Skeletal muscle satellite cell (primary cell): Measurements from ENCODE around the gene PPP1R14B.
A peak's percentile ranks its signal among the peaks of the same experiment; 100 is the strongest.

ENCODE experiments used
- H3K27me3 ChIP-seq: 2 replicates; pipeline ENCODE4 v1.7.0; 2013; ENCODE audit warnings: low read length; ENCODE audit not compliant: control insufficient read depth, insufficient read depth
- H3K36me3 ChIP-seq: 2 replicates; pipeline ENCODE4 v1.7.0; 2013; ENCODE audit warnings: mild to moderate bottlenecking, control low read depth, low read length; ENCODE audit not compliant: insufficient read depth
- H3K4me1 ChIP-seq: 2 replicates; pipeline ENCODE4 v1.7.0; 2013; ENCODE audit warnings: low read length; ENCODE audit not compliant: control insufficient read depth, insufficient read depth
- H3K4me2 ChIP-seq: 2 replicates; pipeline ENCODE4 v1.7.0; 2013; ENCODE audit warnings: mild to moderate bottlenecking, low read length
- H3K4me3 ChIP-seq: 2 replicates; pipeline ENCODE4 v1.7.0; 2013; ENCODE audit warnings: low read length
- H3K9ac ChIP-seq: 2 replicates; pipeline ENCODE4 v1.7.0; 2013; ENCODE audit warnings: mild to moderate bottlenecking, low read depth, low read length, moderate library complexity
- H3K9me3 ChIP-seq: replicated peaks from 2 replicates; pipeline ENCODE4 v1.7.0; 2013; ENCODE audit warnings: mild to moderate bottlenecking, control low read depth, low read length

PPP1R14B gene

GRCh38 chr11:64238999-64239398 is 7.7 kb downstream of the PPP1R14B start:
- Histone ChIP-seq H3K4me2 (no peak overlapping the region), H3K36me3 (peaks cover 22% of the 10 kb centered on the region), H3K27me3 (no peaks in the 10 kb centered on the region), H3K9ac (no peak overlapping the region), H3K9me3 (no peaks in the 10 kb centered on the region), H3K4me3 (no peak overlapping the region), H3K4me1 (peaks cover 38% of the 10 kb centered on the region)

GRCh38 chr11:64238076-64238475 is 8.7 kb downstream of the PPP1R14B start:
- no peak overlapping the region for H3K4me2 ChIP-seq
- H3K4me3 ChIP-seq: no peak overlapping the region
- peaks cover 35% of the 10 kb centered on the region for H3K4me1 ChIP-seq
- peaks cover 15% of the 10 kb centered on the region for H3K36me3 ChIP-seq
- H3K27me3 ChIP-seq: no peaks in the 10 kb centered on the region
- H3K9me3 ChIP-seq: no peaks in the 10 kb centered on the region
- no peak overlapping the region for H3K9ac ChIP-seq

GRCh38 chr11:64237484-64237951 is 9.2 kb downstream of the PPP1R14B start:
- no peak overlapping the region for H3K4me2 ChIP-seq
- H3K4me3 ChIP-seq: no peak overlapping the region
- H3K4me1 ChIP-seq: peaks cover 29% of the 10 kb centered on the region
- no peaks in the 10 kb centered on the region for H3K9me3 ChIP-seq
- no peak overlapping the region for H3K9ac ChIP-seq
- no peaks in the 10 kb centered on the region for H3K27me3 ChIP-seq
- peaks cover 13% of the 10 kb centered on the region for H3K36me3 ChIP-seq

- H3K9me3 ChIP-seq: no peaks in the 10 kb centered on the region
- peaks cover 28% of the 10 kb centered on the region for H3K4me1 ChIP-seq
- peaks cover 13% of the 10 kb centered on the region for H3K36me3 ChIP-seq
- H3K27me3 ChIP-seq: no peaks in the 10 kb centered on the region
- H3K4me3 ChIP-seq: peak overlapping the region; percentile 85
- H3K9ac ChIP-seq: peak overlapping the region; percentile 62
- H3K4me2 ChIP-seq: peak overlapping the region; percentile 95
Measured at GRCh38 chr11:64235437-64236161, 11.1 kb downstream of the PPP1R14B start.

GRCh38 chr11:64234647-64235379 is 11.9 kb downstream of the PPP1R14B start:
- H3K27me3 ChIP-seq: no peaks in the 10 kb centered on the region
- peak overlapping the region; percentile 62 for H3K9ac ChIP-seq
- peak overlapping the region; percentile 95 for H3K4me2 ChIP-seq
- peaks cover 26% of the 10 kb centered on the region for H3K4me1 ChIP-seq
- peaks cover 13% of the 10 kb centered on the region for H3K36me3 ChIP-seq
- no peaks in the 10 kb centered on the region for H3K9me3 ChIP-seq
- H3K4me3 ChIP-seq: peak overlapping the region; percentile 85

GRCh38 chr11:64233913-64234586 is 12.7 kb downstream of the PPP1R14B start, which contains the start of gene VEGFB:
Gene VEGFB, plus strand, starts transcription at chr11:64234584. Its CDS starts 250 bp downstream, at chr11:64234834.
- Histone ChIP-seq H3K36me3 (peaks cover 15% of the 10 kb centered on the region), H3K27me3 (no peaks in the 10 kb centered on the region), H3K9ac (peak within 1 kb of the TSS; percentile 66), H3K4me2 (peak within 1 kb of the TSS; percentile 95), H3K4me3 (peak within 1 kb of the TSS; percentile 85), H3K9me3 (no peaks in the 10 kb centered on the region), H3K4me1 (peaks cover 33% of the 10 kb centered on the region)

- Histone ChIP-seq H3K27me3 (no peaks in the 10 kb centered on the region), H3K9me3 (no peaks in the 10 kb centered on the region), H3K4me2 (peak overlapping the region; percentile 11), H3K36me3 (peaks cover 10% of the 10 kb centered on the region), H3K4me3 (no peak overlapping the region), H3K9ac (no peak overlapping the region), H3K4me1 (peaks cover 33% of the 10 kb centered on the region)
Measured at GRCh38 chr11:64232967-64233315, 13.8 kb downstream of the PPP1R14B start.

GRCh38 chr11:64232182-64232966 is 14.4 kb downstream of the PPP1R14B start:
- H3K27me3 ChIP-seq: no peaks in the 10 kb centered on the region
- peak overlapping the region; percentile 11 for H3K4me2 ChIP-seq
- peaks cover 10% of the 10 kb centered on the region for H3K36me3 ChIP-seq
- no peak overlapping the region for H3K9ac ChIP-seq
- no peak overlapping the region for H3K4me3 ChIP-seq
- H3K9me3 ChIP-seq: no peaks in the 10 kb centered on the region
- peaks cover 36% of the 10 kb centered on the region for H3K4me1 ChIP-seq

GRCh38 chr11:64231546-64231945 is 15.2 kb downstream of the PPP1R14B start:
- peaks cover 44% of the 10 kb centered on the region for H3K4me1 ChIP-seq
- H3K4me3 ChIP-seq: no peak overlapping the region

GRCh38 chr11:64230985-64231365 is 15.8 kb downstream of the PPP1R14B start:
- peaks cover 46% of the 10 kb centered on the region for H3K4me1 ChIP-seq
- peak overlapping the region; percentile 96 for H3K4me2 ChIP-seq
- peak overlapping the region; percentile 87 for H3K9ac ChIP-seq
- H3K27me3 ChIP-seq: no peaks in the 10 kb centered on the region
- H3K4me3 ChIP-seq: peak overlapping the region; percentile 83
- peaks cover 8% of the 10 kb centered on the region for H3K36me3 ChIP-seq
- H3K9me3 ChIP-seq: no peaks in the 10 kb centered on the region

More at GRCh38 chr11:64231546-64231945, 15.2 kb downstream of the PPP1R14B start:
- Histone ChIP-seq H3K36me3 (peaks cover 10% of the 10 kb centered on the region), H3K9ac (no peak overlapping the region), H3K9me3 (no peaks in the 10 kb centered on the region), H3K27me3 (no peaks in the 10 kb centered on the region), H3K4me2 (no peak overlapping the region)
